Endothelial cell of umbilical vein (primary cell): ENCODE data around the gene AMIGO1. TPM values are rescaled to one million over a fixed set of nuclear protein-coding genes. Genes with fewer than 3 reads are reported as not detected.
A peak's percentile ranks its signal among the peaks of the same experiment; 100 is the strongest.

Experiments
- BruUV-seq: library from RNA; stranded (reverse); fragments of 400-500 nt; replicated peaks from 2 replicates; lab custom pipeline; 2021; lab: Mats Ljungman, UMichigan
- CTCF ChIA-PET: fragments of 300-600, 350-600 bp; sonication (Branson Sonifier 250); formaldehyde crosslinking; loops from one replicate; lab custom pipeline; 2021; ENCODE audit warnings: antibody characterized with exemption, inconsistent platforms; lab: Charles Lee
- POLR2A ChIA-PET: fragments of 300-600, 350-600 bp; sonication (Branson Sonifier 250); formaldehyde crosslinking; loops from one replicate; lab custom pipeline; 2021; ENCODE audit warnings: antibody characterized with exemption, inconsistent platforms; lab: Charles Lee
- DNase-seq: peaks from one replicate; pipeline ENCODE4 v3.0.0-alpha.2; 2011; ENCODE audit warnings: low read depth, low spot score
- FAIRE-seq: peaks from 2 replicates; lab custom pipeline; 2011; peaks lifted over from hg19 to GRCh38; lab: Jason Lieb, UNC
- H2AFZ ChIP-seq: 2 replicates; pipeline ENCODE4 v1.6.0; 2012; ENCODE audit warnings: low read depth, low read length, control low read depth, inconsistent platforms
- H3K27ac ChIP-seq: 2 replicates; pipeline ENCODE4 v1.5.1; 2011; ENCODE audit warnings: low read depth, mild to moderate bottlenecking, control low read depth, low read length, moderate library complexity; ENCODE audit not compliant: insufficient read depth
- H3K27me3 ChIP-seq, 2 experiments: 2 replicates each; pipeline versions ENCODE4 v1.6.0 to v1.6.1; 2011; ENCODE audit warnings: low read length in 2 of 2, mixed read lengths in 1 of 2; ENCODE audit not compliant: control insufficient read depth in 2 of 2, insufficient read depth in 2 of 2
- H3K36me3 ChIP-seq, 2 experiments: 2 replicates in 1 of 2; 3 replicates in 1 of 2; pipeline ENCODE4 v1.5.1; 2011; ENCODE audit warnings: low read length in 2 of 2, mild to moderate bottlenecking in 1 of 2, moderate library complexity in 1 of 2; ENCODE audit not compliant: control insufficient read depth in 2 of 2, insufficient read depth in 2 of 2; ENCODE audit errors: extremely low read depth in 1 of 2
- H3K4me1 ChIP-seq: 3 replicates; pipeline ENCODE4 v1.5.1; 2011; ENCODE audit warnings: mild to moderate bottlenecking, low read length; ENCODE audit not compliant: control insufficient read depth, insufficient read depth; ENCODE audit errors: extremely low read depth
- H3K4me2 ChIP-seq: 2 replicates; pipeline ENCODE4 v1.6.1; 2011; ENCODE audit warnings: low read length, control low read depth, mixed read lengths; ENCODE audit not compliant: insufficient read depth
- H3K4me3 ChIP-seq, 3 experiments: fragments of 200-600 bp in 1 of 3; sonication (generic), shearing (Covaris generic) in 1 of 3; replicated peaks in 1 of 3; 2 replicates each; pipeline ENCODE4 v1.5.1; 2011 to 2016; ENCODE audit warnings: control low read depth in 3 of 3, low read length in 3 of 3, mild to moderate bottlenecking in 2 of 3, inconsistent platforms in 1 of 3, low read depth in 1 of 3, moderate library complexity in 1 of 3; ENCODE audit not compliant: insufficient read depth in 1 of 3
- H3K79me2 ChIP-seq: 2 replicates; pipeline ENCODE4 v1.6.0; 2012; ENCODE audit warnings: low read length, inconsistent platforms; ENCODE audit not compliant: control insufficient read depth, insufficient read depth
- H3K9ac ChIP-seq: replicated peaks from 2 replicates; pipeline ENCODE3; 2011; ENCODE audit warnings: low read length, control low read depth; ENCODE audit not compliant: insufficient read depth; ENCODE audit errors: extremely low read depth
- H3K9me1 ChIP-seq: replicated peaks from 3 replicates; pipeline ENCODE4 v1.6.0; 2011; ENCODE audit warnings: mild to moderate bottlenecking, low read length; ENCODE audit not compliant: control insufficient read depth, insufficient read depth; ENCODE audit errors: extremely low read depth
- H3K9me3 ChIP-seq: replicated peaks from 2 replicates; pipeline ENCODE4 v1.5.1; 2012; ENCODE audit warnings: low read length, inconsistent platforms; ENCODE audit not compliant: control insufficient read depth, insufficient read depth
- H4K20me1 ChIP-seq: replicated peaks from 2 replicates; pipeline ENCODE3; 2011; ENCODE audit warnings: mild to moderate bottlenecking, low read length; ENCODE audit not compliant: control insufficient read depth, insufficient read depth; ENCODE audit errors: extremely low read depth
- CTCF ChIP-seq, 2 donors: IDR thresholded peaks; 1 replicate in 1 of 2; 2 replicates in 1 of 2; pipeline ENCODE4 v1.5.1; 2011; ENCODE audit warnings: low read length in 2 of 2, mild to moderate bottlenecking in 2 of 2, moderate library complexity in 2 of 2, control low read depth in 1 of 2, inconsistent platforms in 1 of 2, low read depth in 1 of 2; ENCODE audit not compliant: insufficient read depth in 1 of 2; ENCODE audit errors: extremely low read depth in 1 of 2
- MAX ChIP-seq: IDR thresholded peaks from 2 replicates; pipeline ENCODE4 v1.6.1; 2011; ENCODE audit not compliant: insufficient read depth, insufficient read length
- dilution Hi-C: fragments of 300-500 bp; cut with MboI; formaldehyde crosslinking; loops from one replicate; pipeline ENCODE4 v1.15.0; 2019; ENCODE audit warnings: low sequenced_read_pairs; ENCODE audit not compliant: extremely low pct_ligation_motif_present
- intact Hi-C: fragments of 100-400 bp; cut with micrococcal nuclease; formaldehyde crosslinking; loops from one replicate; pipeline ENCODE4 v1.10.0; 2022
- polyA plus RNA-seq, 4 experiments: library from polyadenylated mRNA; depleted of rRNA in 3 of 4; stranded (reverse) in 3 of 4; unstranded in 1 of 4; fragments of >200 nt; gene quantifications; 2 replicates each; pipeline versions ENCODE4 v1.2.1 to v1.2.3, GENCODE V29; 2011 to 2012; ENCODE audit warnings: missing spikeins in 1 of 4
- total RNA-seq: library from RNA; stranded (reverse); gene quantifications from 2 replicates; pipeline ENCODE4 v1.2.3, GENCODE V29; 2021

Gene AMIGO1
- total and polyA plus RNA-seq, 2 donors (not counting 3 experiments of a cell fraction or from before 2014, with no cell fraction given) = 0.80 to 0.88 TPM

- no TSS peak for BruUV-seq
- H3K36me3 ChIP-seq = peaks cover 2% of the 10 kb centered on the region in 2 experiments
- no peak overlapping the region for H2AFZ ChIP-seq
- H3K4me3 ChIP-seq = no peak overlapping the region
- intact Hi-C loops (loop anchor here (2.0 kb wide), 1 partner anchor 43 kb away; no protein-coding TSS in a partner anchor), dilution Hi-C loops (no loop called here)
- H3K79me2 ChIP-seq = no peaks in the 10 kb centered on the region
- H3K4me1 ChIP-seq = peaks cover 15% of the 10 kb centered on the region
- CTCF ChIA-PET = interaction anchor here (0.5 to 23.0 kb wide), 26 partner anchors 9 to 879 kb away, joined by 3 to 955 read pairs (median 4); partner anchors contain the start of genes AHCYL1, AMIGO1, GPR61 and PSRC1
- no peaks in the 10 kb centered on the region for H4K20me1 ChIP-seq
- H3K4me2 ChIP-seq = no peak overlapping the region
- peak; percentile 81 to 85 for TF ChIP-seq CTCF (IDR thresholded peaks at IDR 0.05; ENCODE audit: extremely low read depth in 1 of 2, insufficient read depth in 1 of 2, low read depth in 1 of 2, low read length in 2 of 2)
- TF ChIP-seq MAX = no peak
- H3K9me3 ChIP-seq = no peaks in the 10 kb centered on the region
- no peak overlapping the region for H3K9ac ChIP-seq
- H3K27me3 ChIP-seq = no peaks in the 10 kb centered on the region
- no peaks in the 10 kb centered on the region for H3K9me1 ChIP-seq
- peak; percentile 91 for FAIRE-seq
- POLR2A ChIA-PET = interaction anchor here (0.6 to 1.5 kb wide), 2 partner anchors 42 to 525 kb away, joined by 4 to 5 read pairs; no protein-coding TSS in a partner anchor
- no peak overlapping the region for H3K27ac ChIP-seq
- DNase-seq = peak; percentile 57
Measured at GRCh38 chr1:109490029-109490933, 19.2 kb downstream of the AMIGO1 start.
